ENCODE data around the gene EXOC6.

Gene EXOC6

DNA sequence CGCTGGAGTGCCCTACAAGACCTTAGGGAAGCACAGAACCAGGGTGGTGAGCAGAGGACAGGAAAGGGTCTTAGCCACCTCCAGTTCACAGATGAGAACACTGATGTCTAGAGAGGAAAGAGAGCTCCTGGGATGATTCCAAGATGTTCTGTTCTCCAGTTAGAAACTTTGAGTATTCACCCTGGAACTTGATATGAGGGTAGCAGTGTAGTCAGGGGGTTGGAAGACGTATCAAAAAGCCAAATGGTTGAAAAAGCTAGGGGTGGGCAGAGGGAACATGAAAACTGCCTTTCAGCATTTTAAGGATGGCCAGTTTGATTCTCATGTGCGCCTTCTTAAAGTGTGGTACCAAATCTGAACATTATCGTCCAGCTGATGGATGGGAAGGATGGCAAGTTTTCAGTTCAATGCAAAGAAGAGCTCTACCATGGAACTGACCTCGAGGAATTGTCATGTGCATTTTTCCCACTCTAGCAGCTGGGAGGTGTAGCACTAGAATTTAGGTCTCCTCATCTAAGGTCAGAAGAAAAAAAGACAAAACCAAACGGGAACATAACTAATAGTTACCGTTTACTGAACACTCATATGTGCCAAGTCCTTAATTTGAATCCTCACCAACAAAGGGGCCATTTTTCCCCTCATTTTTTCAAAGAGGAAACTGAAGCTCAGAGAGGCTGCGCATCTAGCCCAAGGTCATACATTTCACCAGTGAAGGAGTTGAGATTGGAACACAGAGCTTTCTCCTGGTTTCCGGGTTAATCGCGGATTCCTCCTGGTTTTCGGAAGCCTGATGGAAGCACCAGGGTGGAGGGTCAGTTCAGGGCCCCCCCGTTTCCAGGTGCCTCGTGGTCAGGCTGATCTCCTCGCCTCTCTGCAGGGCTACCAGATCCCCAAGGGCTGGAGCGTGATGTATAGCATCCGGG lies 219.4 kb downstream of the EXOC6 start:
- DNase-seq = no peak

DNA sequence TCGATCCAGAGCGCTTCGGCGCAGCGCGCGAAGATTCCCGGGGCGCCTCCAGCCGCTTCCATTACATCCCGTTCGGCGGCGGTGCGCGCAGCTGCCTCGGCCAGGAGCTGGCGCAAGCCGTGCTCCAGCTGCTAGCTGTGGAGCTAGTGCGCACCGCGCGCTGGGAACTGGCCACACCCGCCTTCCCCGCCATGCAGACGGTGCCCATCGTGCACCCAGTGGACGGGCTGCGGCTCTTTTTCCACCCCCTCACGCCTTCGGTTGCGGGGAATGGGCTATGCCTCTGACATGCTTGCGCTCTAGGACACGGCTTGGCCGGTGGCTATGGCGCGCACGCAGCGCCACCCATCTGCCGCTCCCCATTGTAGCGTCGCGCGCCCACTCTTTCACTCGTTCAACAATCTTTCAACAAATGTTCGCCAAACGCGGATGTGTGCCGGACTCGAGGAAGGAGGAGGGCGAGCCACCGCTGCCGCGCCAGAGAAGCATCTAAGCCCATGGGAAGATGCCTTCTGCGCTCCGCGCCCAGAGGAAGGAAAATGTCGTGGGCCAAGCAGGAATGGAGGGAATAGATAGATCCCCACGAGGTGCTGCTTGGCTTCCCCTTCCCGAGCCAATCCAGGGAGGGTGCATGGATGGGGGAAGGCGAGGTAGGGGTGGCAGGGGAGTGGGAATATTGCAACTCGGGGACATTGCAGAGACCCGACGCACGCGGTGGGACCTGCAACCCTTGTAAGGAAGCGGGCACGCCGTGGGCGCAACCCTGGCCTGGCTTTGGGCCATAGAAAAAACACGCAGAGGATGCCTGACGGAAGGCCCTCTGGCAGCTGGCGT lies 220.3 kb downstream of the EXOC6 start:
- DNase-seq = no peak

DNA sequence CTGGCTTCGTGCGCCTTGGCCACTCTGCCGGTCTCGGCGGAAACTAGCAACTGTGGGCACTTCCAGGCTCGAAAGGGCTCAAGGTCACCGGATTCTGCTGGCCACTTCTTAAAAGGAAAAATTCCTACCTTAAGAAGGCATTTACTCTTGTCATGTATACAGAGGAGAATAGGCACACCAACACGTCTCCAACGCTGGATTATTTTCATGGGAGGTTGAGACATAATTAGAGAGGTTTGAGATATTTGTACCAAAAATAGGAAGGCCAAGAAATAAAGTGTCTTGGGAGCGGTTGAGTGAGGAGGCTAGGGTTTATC lies 220.9 kb downstream of the EXOC6 start:
- no peak for DNase-seq

GRCh38 chr10:93070378-93071176 lies 222.3 kb downstream of the EXOC6 start:
- DNase-seq = no peak

DNA sequence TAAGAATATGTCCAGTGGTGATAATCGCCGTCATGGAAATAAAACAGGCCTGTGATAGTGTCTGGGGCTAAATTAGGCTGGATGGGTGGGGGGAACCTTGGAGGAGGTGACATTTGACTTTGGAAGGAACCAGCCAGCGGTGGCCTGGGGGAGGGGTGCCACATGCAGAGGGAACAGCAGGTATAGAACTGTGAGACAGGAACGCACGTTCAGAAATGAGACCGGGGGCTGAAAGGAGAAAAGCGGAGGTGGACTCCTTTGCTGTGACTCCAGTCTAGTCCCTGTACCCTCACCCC lies 222.8 kb downstream of the EXOC6 start:
- no peak for DNase-seq

- DNase-seq = no peak
Observed at GRCh38 chr10:93071674-93072224, 223.4 kb downstream of the EXOC6 start.

- no peak for DNase-seq
Observed at GRCh38 chr10:93072225-93072712, 223.9 kb downstream of the EXOC6 start.

GRCh38 chr10:93072713-93073538 lies 224.6 kb downstream of the EXOC6 start:
- DNase-seq = no peak

GRCh38 chr10:93073539-93074146 lies 225.3 kb downstream of the EXOC6 start, which contains the start of gene CYP26A1:
CYP26A1 (plus strand) TSS chr10:93073893; CDS start chr10:93073935, 42 bp downstream.
- DNase-seq = no peak

DNA sequence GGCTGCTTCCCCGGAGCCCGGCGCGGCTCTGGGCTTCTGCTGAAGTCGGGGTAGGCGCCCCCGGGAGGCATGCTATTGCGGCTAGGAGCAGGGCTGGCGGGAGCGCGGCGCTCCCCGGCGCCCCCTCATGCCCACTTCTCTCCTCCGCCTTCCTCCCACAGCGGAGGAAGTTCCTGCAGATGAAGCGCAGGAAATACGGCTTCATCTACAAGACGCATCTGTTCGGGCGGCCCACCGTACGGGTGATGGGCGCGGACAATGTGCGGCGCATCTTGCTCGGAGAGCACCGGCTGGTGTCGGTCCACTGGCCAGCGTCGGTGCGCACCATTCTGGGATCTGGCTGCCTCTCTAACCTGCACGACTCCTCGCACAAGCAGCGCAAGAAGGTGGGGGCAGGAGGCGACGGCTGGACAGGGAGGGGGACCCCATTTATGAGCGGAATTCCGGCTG lies 225.9 kb downstream of the EXOC6 start:
- DNase-seq = no peak

DNA sequence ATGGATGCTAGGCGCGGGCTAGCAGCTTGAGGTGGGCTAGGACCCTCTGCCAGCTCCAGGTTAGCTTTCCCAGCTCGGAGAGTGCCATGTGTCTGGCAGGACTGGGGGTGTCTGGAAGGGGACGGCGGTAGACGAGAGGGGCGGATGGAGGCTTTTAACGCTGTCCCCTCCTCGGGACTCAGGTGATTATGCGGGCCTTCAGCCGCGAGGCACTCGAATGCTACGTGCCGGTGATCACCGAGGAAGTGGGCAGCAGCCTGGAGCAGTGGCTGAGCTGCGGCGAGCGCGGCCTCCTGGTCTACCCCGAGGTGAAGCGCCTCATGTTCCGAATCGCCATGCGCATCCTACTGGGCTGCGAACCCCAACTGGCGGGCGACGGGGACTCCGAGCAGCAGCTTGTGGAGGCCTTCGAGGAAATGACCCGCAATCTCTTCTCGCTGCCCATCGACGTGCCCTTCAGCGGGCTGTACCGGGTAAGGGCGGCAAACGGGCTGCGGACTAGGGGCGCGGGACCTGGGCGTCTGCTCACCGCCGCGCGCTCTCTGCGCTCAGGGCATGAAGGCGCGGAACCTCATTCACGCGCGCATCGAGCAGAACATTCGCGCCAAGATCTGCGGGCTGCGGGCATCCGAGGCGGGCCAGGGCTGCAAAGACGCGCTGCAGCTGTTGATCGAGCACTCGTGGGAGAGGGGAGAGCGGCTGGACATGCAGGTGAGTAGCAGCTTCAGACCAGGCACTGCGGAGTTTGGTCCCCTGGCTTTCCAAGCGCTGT lies 226.5 kb downstream of the EXOC6 start:
- no peak for DNase-seq

GRCh38 chr10:93075369-93076221 lies 227.3 kb downstream of the EXOC6 start:
- no peak for DNase-seq

DNA sequence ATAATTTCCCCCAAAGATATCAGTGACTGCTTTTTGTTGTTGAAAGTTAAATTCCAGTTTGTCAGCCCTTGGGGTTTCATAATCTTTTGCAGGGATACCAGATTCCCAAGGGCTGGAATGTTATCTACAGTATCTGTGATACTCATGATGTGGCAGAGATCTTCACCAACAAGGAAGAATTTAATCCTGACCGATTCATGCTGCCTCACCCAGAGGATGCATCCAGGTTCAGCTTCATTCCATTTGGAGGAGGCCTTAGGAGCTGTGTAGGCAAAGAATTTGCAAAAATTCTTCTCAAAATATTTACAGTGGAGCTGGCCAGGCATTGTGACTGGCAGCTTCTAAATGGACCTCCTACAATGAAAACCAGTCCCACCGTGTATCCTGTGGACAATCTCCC lies 228.6 kb downstream of the EXOC6 start:
- no peak for DNase-seq

DNA sequence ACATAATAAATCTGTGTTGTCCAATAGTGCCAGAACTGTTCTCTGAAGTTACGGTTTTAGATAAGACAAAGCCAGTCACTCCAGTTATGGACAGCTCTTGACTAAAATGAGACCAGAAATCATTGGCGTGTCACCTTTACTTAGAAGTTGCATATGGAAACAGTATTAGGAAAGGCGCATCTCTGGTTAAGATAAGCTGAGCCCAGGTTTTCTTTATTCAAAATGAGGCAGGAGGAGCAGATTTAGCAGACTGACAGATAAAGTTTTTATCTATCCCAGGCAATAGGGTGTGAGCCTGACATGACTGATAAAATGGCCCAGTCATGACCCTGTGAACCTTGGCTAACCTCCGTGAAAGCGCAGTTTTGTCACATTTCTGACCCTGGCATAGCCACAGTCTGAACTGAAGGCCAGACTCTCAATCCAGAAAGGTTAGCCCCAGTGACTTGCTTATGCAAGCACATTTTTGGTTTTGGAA lies 229.6 kb downstream of the EXOC6 start:
- DNase-seq = no peak

GRCh38 chr10:93079663-93080349 lies 231.5 kb downstream of the EXOC6 start:
- no peak for DNase-seq

- peak; percentile 36 to 39 for DNase-seq
Observed at GRCh38 chr10:93080350-93081046, 232.2 kb downstream of the EXOC6 start.

DNA sequence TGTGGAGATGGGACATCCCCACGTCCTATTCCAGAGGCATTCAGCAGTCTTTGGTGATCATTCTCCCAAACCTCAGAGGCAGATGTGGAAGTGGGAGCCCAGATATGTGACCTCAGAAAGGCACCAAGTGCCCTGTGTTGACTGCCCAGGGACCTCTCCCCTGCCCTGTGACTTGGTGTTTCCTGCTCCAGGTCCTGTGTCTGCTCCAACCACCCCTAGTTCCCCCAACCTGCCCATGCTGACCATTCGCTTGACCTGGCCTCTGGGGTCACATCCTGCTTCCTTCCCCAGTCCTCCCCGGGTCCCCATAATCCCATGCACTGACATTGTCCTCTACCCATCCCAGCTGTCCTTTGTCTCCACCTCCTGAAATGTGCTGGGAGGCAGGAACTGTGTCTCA lies 233.0 kb downstream of the EXOC6 start:
- DNase-seq = no peak

DNA sequence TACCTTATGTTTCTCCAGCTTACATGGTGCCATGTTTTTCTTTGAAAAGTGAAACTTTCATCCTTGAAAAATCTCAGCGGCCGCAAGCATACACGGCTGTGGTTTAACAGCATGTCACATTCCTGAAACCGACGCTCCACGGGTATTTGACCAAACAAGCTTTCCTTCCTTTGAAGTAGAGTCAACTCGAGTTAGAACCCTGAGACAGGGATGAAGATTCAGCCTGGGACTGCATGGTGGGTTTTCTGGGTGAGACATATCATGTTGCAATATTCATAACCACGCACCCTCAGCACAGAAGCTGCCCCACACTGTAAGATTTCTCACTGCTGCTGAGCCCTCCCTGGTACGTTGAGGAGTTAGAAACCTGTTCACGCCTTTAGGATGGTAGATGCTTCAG lies 233.5 kb downstream of the EXOC6 start:
- no peak for DNase-seq

Data from activated CD4-positive, alpha-beta T cell treated with anti-CD3 and anti-CD28 coated beads for 4 hours (primary cell).